Activated T-cell treated with anti-CD3 and anti-CD28 coated beads, Interleukin-2, amount 50 U/mL, for 72 hours (primary cell): ENCODE measurements around the gene CAPN5. TPM values are rescaled to one million over a fixed set of nuclear protein-coding genes. Genes with fewer than 3 reads are reported as not detected.

ENCODE experiments used
- ATAC-seq, 2 donors: fragments of 150-1000 bp; cut with Tn5 transposase; replicated peaks in 1 of 2; 2 replicates each; pipeline ENCODE4 v1.10.0; 2021; ENCODE audit warnings: moderate library complexity in 2 of 2, mild to moderate bottlenecking in 1 of 2
- DNase-seq, 2 donors: peaks; one replicate each; pipeline ENCODE4 v3.0.0; 2021 to 2022; ENCODE audit warnings: mixed read lengths in 1 of 2
- H3K27ac Mint-ChIP-seq: one replicate; pipeline ENCODE4 v1.8.0; 2022; ENCODE audit warnings: mild to moderate bottlenecking, moderate library complexity, mixed read lengths
- H3K27me3 Mint-ChIP-seq: one replicate; pipeline ENCODE4 v1.8.0; 2022; ENCODE audit warnings: low read depth, mixed read lengths
- H3K36me3 Mint-ChIP-seq, 2 donors: one replicate each; pipeline ENCODE4 v1.8.0; 2022; ENCODE audit warnings: mixed read lengths in 2 of 2, mild to moderate bottlenecking in 1 of 2; ENCODE audit not compliant: insufficient read depth in 2 of 2
- H3K4me1 Mint-ChIP-seq: one replicate; pipeline ENCODE4 v1.8.0; 2022; ENCODE audit warnings: low read depth, mixed read lengths
- H3K4me3 Mint-ChIP-seq, 2 donors: one replicate each; pipeline ENCODE4 v1.8.0; 2022; ENCODE audit warnings: mild to moderate bottlenecking in 2 of 2, mixed read lengths in 2 of 2, moderate library complexity in 2 of 2
- H3K9me3 Mint-ChIP-seq, 2 donors: one replicate each; pipeline ENCODE4 v1.8.0; 2022; ENCODE audit warnings: mixed read lengths in 2 of 2
- total RNA-seq, 2 donors: library from RNA; stranded (reverse); gene quantifications; one replicate each; pipeline ENCODE4 v1.2.3, GENCODE V29; 2022

CAPN5 gene
- total RNA-seq, 2 donors from 2014 or later, result 1.0 to 1.1 TPM

GRCh38 chr11:77072851-77073327, 6.1 kb downstream of the CAPN5 start:
- H3K36me3 Mint-ChIP-seq, result no peaks in the 10 kb centered on the region
- peak; percentile 26 to 47 for DNase-seq
- H3K4me3 Mint-ChIP-seq, result no peak overlapping the region
- H3K27me3 Mint-ChIP-seq, result no peaks in the 10 kb centered on the region
- no peak overlapping the region for H3K27ac Mint-ChIP-seq
- peak; percentile 72 for ATAC-seq
- no peaks in the 10 kb centered on the region for H3K9me3 Mint-ChIP-seq
- peaks cover 19% of the 10 kb centered on the region for H3K4me1 Mint-ChIP-seq

- no peaks in the 10 kb centered on the region for H3K9me3 Mint-ChIP-seq
- no peak overlapping the region for H3K27ac Mint-ChIP-seq
- no peaks in the 10 kb centered on the region for H3K27me3 Mint-ChIP-seq
- H3K4me1 Mint-ChIP-seq, result peaks cover 19% of the 10 kb centered on the region
- no peak overlapping the region for H3K4me3 Mint-ChIP-seq
- peak; percentile 41 to 58 for ATAC-seq
- H3K36me3 Mint-ChIP-seq, result no peaks in the 10 kb centered on the region
- DNase-seq, result no peak
These were observed 6.7 kb downstream of the CAPN5 start for GRCh38 chr11:77073328-77074001.

- DNase-seq, result no peak
- H3K4me1 Mint-ChIP-seq, result peaks cover 19% of the 10 kb centered on the region
- H3K9me3 Mint-ChIP-seq, result peaks cover 3 to 4% of the 10 kb centered on the region in 2 donors
- H3K36me3 Mint-ChIP-seq, result peaks cover 0 to 3% of the 10 kb centered on the region in 2 donors
- H3K27me3 Mint-ChIP-seq, result no peaks in the 10 kb centered on the region
- H3K4me3 Mint-ChIP-seq, result no peak overlapping the region
- ATAC-seq, result no peak
- H3K27ac Mint-ChIP-seq, result no peak overlapping the region
These were observed 7.4 kb downstream of the CAPN5 start for GRCh38 chr11:77074205-77074604.

- Mint-ChIP-seq H3K27me3 (no peaks in the 10 kb centered on the region), H3K9me3 (peaks cover 3 to 4% of the 10 kb centered on the region in 2 donors), H3K4me3 (no peak overlapping the region), H3K4me1 (peaks cover 19% of the 10 kb centered on the region), H3K27ac (no peak overlapping the region), H3K36me3 (peaks cover 0 to 3% of the 10 kb centered on the region in 2 donors)
- ATAC-seq, result no peak
- no peak for DNase-seq
These were observed 8.0 kb downstream of the CAPN5 start for GRCh38 chr11:77074626-77075221.

GRCh38 chr11:77075425-77075905, 8.7 kb downstream of the CAPN5 start:
- H3K9me3 Mint-ChIP-seq, result peaks cover 3 to 6% of the 10 kb centered on the region in 2 donors
- no peak overlapping the region for H3K27ac Mint-ChIP-seq
- no peak for ATAC-seq
- peaks cover 19% of the 10 kb centered on the region for H3K4me1 Mint-ChIP-seq
- H3K27me3 Mint-ChIP-seq, result no peaks in the 10 kb centered on the region
- no peak overlapping the region for H3K4me3 Mint-ChIP-seq
- no peak for DNase-seq
- H3K36me3 Mint-ChIP-seq, result peaks cover 0 to 3% of the 10 kb centered on the region in 2 donors

- Mint-ChIP-seq H3K4me1 (peaks cover 15% of the 10 kb centered on the region), H3K9me3 (peaks cover 3 to 6% of the 10 kb centered on the region in 2 donors), H3K36me3 (peaks cover 0 to 3% of the 10 kb centered on the region in 2 donors), H3K4me3 (no peak overlapping the region), H3K27ac (no peak overlapping the region), H3K27me3 (no peaks in the 10 kb centered on the region)
- DNase-seq (no peak), ATAC-seq (no peak)
These were observed 12.9 kb downstream of the CAPN5 start for GRCh38 chr11:77079666-77080065.

- DNase-seq, result no peak
- Mint-ChIP-seq H3K9me3 (peaks cover 3 to 6% of the 10 kb centered on the region in 2 donors), H3K36me3 (peaks cover 0 to 3% of the 10 kb centered on the region in 2 donors), H3K27ac (no peak overlapping the region), H3K4me1 (peaks cover 15% of the 10 kb centered on the region), H3K27me3 (no peaks in the 10 kb centered on the region), H3K4me3 (no peak overlapping the region)
- no peak for ATAC-seq
These were observed 14.0 kb downstream of the CAPN5 start for GRCh38 chr11:77080643-77081210.

- ATAC-seq (no peak), DNase-seq (no peak)
- Mint-ChIP-seq H3K36me3 (peaks cover 0 to 3% of the 10 kb centered on the region in 2 donors), H3K4me1 (peaks cover 15% of the 10 kb centered on the region), H3K9me3 (peaks cover 3 to 6% of the 10 kb centered on the region in 2 donors), H3K4me3 (no peak overlapping the region), H3K27me3 (no peaks in the 10 kb centered on the region), H3K27ac (no peak overlapping the region)
These were observed 14.6 kb downstream of the CAPN5 start for GRCh38 chr11:77081381-77081851.

- Mint-ChIP-seq H3K4me3 (peak overlapping the region; percentile 58 to 73), H3K27me3 (no peaks in the 10 kb centered on the region), H3K36me3 (peaks cover 0 to 3% of the 10 kb centered on the region in 2 donors), H3K9me3 (peaks cover 3 to 6% of the 10 kb centered on the region in 2 donors), H3K4me1 (peaks cover 15% of the 10 kb centered on the region), H3K27ac (peak overlapping the region; percentile 90)
- ATAC-seq, result peak; percentile 20 to 28
- no peak for DNase-seq
These were observed 15.4 kb downstream of the CAPN5 start for GRCh38 chr11:77081976-77082836.

- peak; percentile 74 to 87 for ATAC-seq
- peaks cover 0 to 3% of the 10 kb centered on the region in 2 donors for H3K36me3 Mint-ChIP-seq
- peak overlapping the region; percentile 58 to 73 for H3K4me3 Mint-ChIP-seq
These were observed 16.2 kb downstream of the CAPN5 start for GRCh38 chr11:77082838-77083565.

GRCh38 chr11:77083566-77084245, 16.9 kb downstream of the CAPN5 start:
- Mint-ChIP-seq H3K27ac (no peak overlapping the region), H3K27me3 (no peaks in the 10 kb centered on the region), H3K4me1 (peaks cover 15% of the 10 kb centered on the region), H3K36me3 (peaks cover 0 to 2% of the 10 kb centered on the region in 2 donors), H3K9me3 (peaks cover 1 to 6% of the 10 kb centered on the region in 2 donors), H3K4me3 (no peak overlapping the region)
- DNase-seq, result no peak
- no peak for ATAC-seq

More at GRCh38 chr11:77082838-77083565, 16.2 kb downstream of the CAPN5 start:
- peaks cover 3 to 6% of the 10 kb centered on the region in 2 donors for H3K9me3 Mint-ChIP-seq
- no peaks in the 10 kb centered on the region for H3K27me3 Mint-ChIP-seq
- DNase-seq, result peak; percentile 49 to 52
- peaks cover 15% of the 10 kb centered on the region for H3K4me1 Mint-ChIP-seq
- H3K27ac Mint-ChIP-seq, result peak overlapping the region; percentile 90
